Nephron progenitor cell (in vitro differentiated cells): ENCODE data around the gene MTHFS.

Experiments
- DNase-seq: peaks from one replicate; pipeline ENCODE4 v3.0.0; 2021
- H3K27ac Mint-ChIP-seq: 2 replicates; pipeline ENCODE4 v1.8.0; 2021; ENCODE audit warnings: mild to moderate bottlenecking, moderate library complexity, mixed read lengths
- H3K27me3 Mint-ChIP-seq: 2 replicates; pipeline ENCODE4 v1.8.0; 2021; ENCODE audit warnings: mild to moderate bottlenecking, low read depth, mixed read lengths; ENCODE audit not compliant: poor library complexity
- H3K36me3 Mint-ChIP-seq: 2 replicates; pipeline ENCODE4 v1.8.0; 2021; ENCODE audit warnings: low read depth, mixed read lengths
- H3K4me1 Mint-ChIP-seq: 2 replicates; pipeline ENCODE4 v1.8.0; 2021; ENCODE audit warnings: mixed read lengths
- H3K4me3 Mint-ChIP-seq: 2 replicates; pipeline ENCODE4 v1.8.0; 2021; ENCODE audit warnings: mild to moderate bottlenecking, moderate library complexity, mixed read lengths
- H3K9me3 Mint-ChIP-seq: 2 replicates; pipeline ENCODE4 v1.8.0; 2021; ENCODE audit warnings: mild to moderate bottlenecking, moderate library complexity, mixed read lengths
- TF ChIP-seq, protein P1 (sequence below): fragments of 200-600 bp; sonication (generic); IDR thresholded peaks from 2 replicates; pipeline ENCODE4 v1.5.0; 2021; ENCODE audit warnings: antibody characterized with exemption

MTHFS gene

DNA sequence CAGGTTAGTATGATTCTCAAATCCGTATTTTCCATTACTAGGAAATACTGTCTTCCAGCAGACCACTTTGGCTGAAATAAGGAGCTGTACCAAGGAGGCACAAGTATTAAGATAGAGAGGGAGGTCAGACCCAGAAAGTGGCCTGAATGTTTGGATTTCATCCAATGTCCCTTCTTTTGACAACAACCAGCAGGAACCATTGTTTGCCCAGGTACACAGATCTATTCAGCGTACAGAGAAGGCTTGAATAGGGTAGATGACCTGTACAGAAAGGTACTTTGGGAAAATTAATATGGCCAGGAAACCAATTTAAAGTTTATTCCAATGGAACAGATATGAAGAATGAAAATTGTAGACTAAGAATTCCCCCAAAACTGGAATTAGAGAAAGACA, 12.6 kb downstream of the MTHFS start:
- H3K27me3 Mint-ChIP-seq, result peaks cover 3% of the 10 kb centered on the region
- TF ChIP-seq, protein P1, sequence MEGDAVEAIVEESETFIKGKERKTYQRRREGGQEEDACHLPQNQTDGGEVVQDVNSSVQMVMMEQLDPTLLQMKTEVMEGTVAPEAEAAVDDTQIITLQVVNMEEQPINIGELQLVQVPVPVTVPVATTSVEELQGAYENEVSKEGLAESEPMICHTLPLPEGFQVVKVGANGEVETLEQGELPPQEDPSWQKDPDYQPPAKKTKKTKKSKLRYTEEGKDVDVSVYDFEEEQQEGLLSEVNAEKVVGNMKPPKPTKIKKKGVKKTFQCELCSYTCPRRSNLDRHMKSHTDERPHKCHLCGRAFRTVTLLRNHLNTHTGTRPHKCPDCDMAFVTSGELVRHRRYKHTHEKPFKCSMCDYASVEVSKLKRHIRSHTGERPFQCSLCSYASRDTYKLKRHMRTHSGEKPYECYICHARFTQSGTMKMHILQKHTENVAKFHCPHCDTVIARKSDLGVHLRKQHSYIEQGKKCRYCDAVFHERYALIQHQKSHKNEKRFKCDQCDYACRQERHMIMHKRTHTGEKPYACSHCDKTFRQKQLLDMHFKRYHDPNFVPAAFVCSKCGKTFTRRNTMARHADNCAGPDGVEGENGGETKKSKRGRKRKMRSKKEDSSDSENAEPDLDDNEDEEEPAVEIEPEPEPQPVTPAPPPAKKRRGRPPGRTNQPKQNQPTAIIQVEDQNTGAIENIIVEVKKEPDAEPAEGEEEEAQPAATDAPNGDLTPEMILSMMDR, result no peak
- H3K9me3 Mint-ChIP-seq, result peaks cover 13% of the 10 kb centered on the region
- DNase-seq, result no peak
- peaks cover 9% of the 10 kb centered on the region for H3K4me1 Mint-ChIP-seq
- no peak overlapping the region for H3K27ac Mint-ChIP-seq
- no peak overlapping the region for H3K4me3 Mint-ChIP-seq
- peaks cover 77% of the 10 kb centered on the region for H3K36me3 Mint-ChIP-seq

DNA sequence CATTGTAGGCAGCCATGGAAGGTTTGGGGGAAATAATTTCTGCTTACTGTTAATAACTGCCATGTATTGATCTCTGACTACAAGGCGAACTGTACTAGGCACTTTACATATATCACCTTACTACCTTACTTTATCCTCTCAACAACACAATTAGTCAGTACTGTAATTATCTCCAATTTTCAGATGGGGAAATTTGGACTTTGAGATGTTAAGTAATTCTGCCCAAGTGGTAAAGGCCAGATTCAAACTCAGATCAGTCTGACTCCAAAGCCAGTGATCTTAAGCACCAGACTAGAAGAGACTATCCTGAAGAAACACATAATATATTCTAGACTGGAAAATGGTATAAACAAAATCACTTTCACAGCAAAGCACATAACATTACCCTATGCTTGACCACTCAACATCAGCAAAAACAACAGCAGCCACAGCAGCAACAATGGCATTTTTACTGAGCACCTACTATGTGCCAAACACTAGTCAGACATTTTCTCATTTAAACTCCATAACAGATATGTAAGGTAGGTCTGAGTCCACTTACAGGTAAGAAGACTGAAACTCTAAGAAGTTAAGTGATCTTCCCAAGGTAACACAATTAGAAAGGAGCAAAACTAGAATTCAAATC, 13.1 kb downstream of the MTHFS start:
- DNase-seq, result no peak
- TF ChIP-seq, protein P1, result no peak
- peaks cover 3% of the 10 kb centered on the region for H3K27me3 Mint-ChIP-seq
- H3K4me3 Mint-ChIP-seq, result no peak overlapping the region
- peaks cover 9% of the 10 kb centered on the region for H3K4me1 Mint-ChIP-seq
- peaks cover 18% of the 10 kb centered on the region for H3K9me3 Mint-ChIP-seq
- peaks cover 81% of the 10 kb centered on the region for H3K36me3 Mint-ChIP-seq
- H3K27ac Mint-ChIP-seq, result no peak overlapping the region

DNA sequence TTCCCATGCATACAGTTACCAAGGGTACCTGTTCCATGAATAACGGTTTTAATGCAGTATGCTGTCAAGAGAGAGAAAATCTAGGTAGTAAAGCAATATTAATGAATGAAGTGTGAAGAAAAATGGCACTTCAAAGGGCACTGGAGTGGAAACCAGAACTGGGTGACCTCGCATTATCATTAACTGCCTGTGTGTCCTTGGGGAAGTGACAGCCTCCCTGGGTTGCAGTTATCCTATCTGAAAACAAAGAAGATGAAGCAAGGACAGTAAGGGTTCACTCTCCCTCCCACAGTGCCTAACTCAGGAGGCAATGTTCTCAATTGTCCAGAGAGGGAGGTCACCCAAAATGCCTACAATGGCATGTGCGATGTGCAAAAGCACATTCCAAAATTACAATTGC, 15.1 kb downstream of the MTHFS start:
- Mint-ChIP-seq H3K27me3 (peaks cover 3% of the 10 kb centered on the region), H3K36me3 (peaks cover 93% of the 10 kb centered on the region), H3K9me3 (peaks cover 39% of the 10 kb centered on the region), H3K4me1 (peaks cover 9% of the 10 kb centered on the region), H3K27ac (no peak overlapping the region), H3K4me3 (no peak overlapping the region)
- DNase-seq, result no peak
- TF ChIP-seq, protein P1, result no peak

DNA sequence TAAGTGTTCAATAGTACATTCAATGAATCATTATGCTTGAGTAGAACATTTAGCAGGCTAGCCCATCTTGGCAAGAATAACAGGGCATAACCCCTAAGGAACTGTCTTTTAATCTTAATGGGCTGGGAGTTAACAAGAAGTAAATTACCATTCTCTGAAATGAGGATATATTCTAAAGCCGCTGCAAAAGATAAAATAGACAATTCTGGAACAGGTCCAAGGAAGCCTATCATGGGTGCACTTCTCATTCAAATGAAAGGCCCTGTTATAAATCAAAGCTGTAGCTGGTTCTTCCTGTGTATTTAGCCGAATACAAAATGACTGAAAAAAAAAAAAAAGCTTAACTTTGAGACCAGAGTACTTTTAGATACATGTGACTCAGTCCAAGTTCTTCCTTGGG, 15.6 kb downstream of the MTHFS start:
- peaks cover 97% of the 10 kb centered on the region for H3K36me3 Mint-ChIP-seq

DNA sequence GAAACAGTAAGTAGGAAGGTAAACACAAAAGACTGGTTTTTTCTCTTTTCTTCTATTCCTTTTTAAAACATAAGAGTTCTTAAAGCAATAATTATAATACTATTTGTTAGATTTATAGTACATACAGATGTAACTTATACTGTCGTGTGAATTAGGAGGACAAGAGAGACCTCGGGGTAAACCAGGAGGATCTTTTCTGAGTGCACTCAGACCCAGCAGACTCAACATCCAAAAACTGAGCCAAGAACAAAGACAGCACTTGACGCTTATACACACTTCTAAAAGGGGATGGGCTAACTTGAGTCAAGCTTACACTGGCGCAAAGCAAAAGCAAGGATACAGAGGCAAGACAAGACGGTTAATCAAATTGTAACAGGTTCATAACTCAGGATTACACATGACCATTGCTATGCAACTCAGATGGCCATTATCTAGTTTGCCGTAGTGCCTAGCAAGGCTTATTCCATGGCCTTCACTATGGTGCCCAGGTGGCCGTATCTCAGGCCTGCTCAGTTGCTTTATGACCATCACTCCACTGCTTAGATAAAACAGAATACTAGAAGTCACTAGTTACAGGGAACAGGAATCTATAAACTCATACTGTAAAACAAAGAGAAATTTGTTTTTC, 18.6 kb downstream of the MTHFS start:
- H3K9me3 Mint-ChIP-seq, result peaks cover 73% of the 10 kb centered on the region
- no peak for DNase-seq
- H3K27me3 Mint-ChIP-seq, result peaks cover 3% of the 10 kb centered on the region
- H3K4me3 Mint-ChIP-seq, result no peak overlapping the region
- H3K4me1 Mint-ChIP-seq, result peaks cover 9% of the 10 kb centered on the region
- TF ChIP-seq, protein P1, result no peak
- no peak overlapping the region for H3K27ac Mint-ChIP-seq
- H3K36me3 Mint-ChIP-seq, result peaks cover 98% of the 10 kb centered on the region

More for the DNA sequence above, 15.6 kb downstream of the MTHFS start:
- Mint-ChIP-seq H3K27me3 (peaks cover 3% of the 10 kb centered on the region), H3K27ac (no peak overlapping the region), H3K4me1 (peaks cover 9% of the 10 kb centered on the region), H3K9me3 (peaks cover 43% of the 10 kb centered on the region), H3K4me3 (no peak overlapping the region)
- DNase-seq, result no peak
- TF ChIP-seq, protein P1, result no peak

DNA sequence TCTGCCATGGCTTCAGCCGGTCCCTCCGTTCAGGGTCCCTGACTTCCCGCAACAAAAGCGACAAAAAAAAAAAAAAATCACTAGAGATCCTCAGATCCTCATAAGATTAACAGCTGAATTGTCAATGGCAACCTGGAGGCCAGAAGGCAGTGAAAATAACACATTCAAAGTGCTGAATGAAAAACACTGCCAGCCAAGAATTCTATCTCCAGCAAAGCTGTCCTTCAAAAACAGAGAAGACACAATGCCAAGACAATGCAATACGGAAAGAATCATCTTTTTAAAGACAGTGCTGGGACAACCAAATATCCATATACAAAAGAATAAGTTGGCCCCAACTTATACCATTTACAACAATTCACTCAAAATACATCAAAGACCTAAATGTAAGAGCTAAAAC, 21.6 kb downstream of the MTHFS start:
- TF ChIP-seq, protein P1, result no peak
- DNase-seq, result no peak
- H3K36me3 Mint-ChIP-seq, result peaks cover 95% of the 10 kb centered on the region
- no peaks in the 10 kb centered on the region for H3K4me1 Mint-ChIP-seq
- H3K9me3 Mint-ChIP-seq, result peaks cover 77% of the 10 kb centered on the region
- no peak overlapping the region for H3K27ac Mint-ChIP-seq
- peaks cover 2% of the 10 kb centered on the region for H3K27me3 Mint-ChIP-seq
- H3K4me3 Mint-ChIP-seq, result no peak overlapping the region
